Measurements from ENCODE around the gene RRP15.
A peak's percentile ranks its signal among the peaks of the same experiment; 100 is the strongest.

Gene RRP15

GRCh38 chr1:218341325-218341724 lies 56.2 kb downstream of the RRP15 start:
- no peak for DNase-seq (ENCODE audit: low spot score)

GRCh38 chr1:218342091-218342490 lies 57.0 kb downstream of the RRP15 start:
- DNase-seq (ENCODE audit: low spot score): no peak

- DNase-seq (ENCODE audit: low spot score): no peak
Observed at GRCh38 chr1:218344814-218345672, 60.0 kb downstream of the RRP15 start, which contains the start of gene TGFB2. Gene TGFB2, plus strand, starts transcription at chr1:218345336. Its CDS starts 1,366 bp downstream, at chr1:218346702.

GRCh38 chr1:218345673-218346390 lies 60.7 kb downstream of the RRP15 start:
- DNase-seq (ENCODE audit: low spot score): peak; percentile 91

GRCh38 chr1:218346391-218347204 lies 61.5 kb downstream of the RRP15 start:
- DNase-seq (ENCODE audit: low spot score): no peak

- no peak for DNase-seq (ENCODE audit: low spot score)
Observed at GRCh38 chr1:218347336-218347722, 62.2 kb downstream of the RRP15 start.

- no peak for DNase-seq (ENCODE audit: low spot score)
Observed at GRCh38 chr1:218347723-218348627, 62.9 kb downstream of the RRP15 start.

- DNase-seq (ENCODE audit: low spot score): no peak
Observed at GRCh38 chr1:218348628-218349071, 63.6 kb downstream of the RRP15 start.

GRCh38 chr1:218349348-218350034 lies 64.4 kb downstream of the RRP15 start:
- no peak for DNase-seq (ENCODE audit: low spot score)

- no peak for DNase-seq (ENCODE audit: low spot score)
Observed at GRCh38 chr1:218350035-218350525, 65.0 kb downstream of the RRP15 start.

GRCh38 chr1:218350801-218351266 lies 65.7 kb downstream of the RRP15 start:
- no peak for DNase-seq (ENCODE audit: low spot score)

- no peak for DNase-seq (ENCODE audit: low spot score)
Observed at GRCh38 chr1:218351391-218352074, 66.4 kb downstream of the RRP15 start.

- DNase-seq (ENCODE audit: low spot score): no peak
Observed at GRCh38 chr1:218352075-218352438, 67.0 kb downstream of the RRP15 start.

GRCh38 chr1:218353656-218354055 lies 68.6 kb downstream of the RRP15 start:
- no peak for DNase-seq (ENCODE audit: low spot score)

GRCh38 chr1:218355278-218355677 lies 70.2 kb downstream of the RRP15 start:
- DNase-seq (ENCODE audit: low spot score): no peak

- no peak for DNase-seq (ENCODE audit: low spot score)
Observed at GRCh38 chr1:218357211-218357892, 72.3 kb downstream of the RRP15 start.

- DNase-seq (ENCODE audit: low spot score): no peak
Observed at GRCh38 chr1:218357893-218358232, 72.8 kb downstream of the RRP15 start.

- peak; percentile 67 for DNase-seq (ENCODE audit: low spot score)
Observed at GRCh38 chr1:218361298-218362065, 76.4 kb downstream of the RRP15 start.
